ENCODE data around the gene ADAM30.

The ADAM30 gene

GRCh38 chr1:119906927-119907652, 10.8 kb upstream of the ADAM30 start:
- no peak for DNase-seq

DNA sequence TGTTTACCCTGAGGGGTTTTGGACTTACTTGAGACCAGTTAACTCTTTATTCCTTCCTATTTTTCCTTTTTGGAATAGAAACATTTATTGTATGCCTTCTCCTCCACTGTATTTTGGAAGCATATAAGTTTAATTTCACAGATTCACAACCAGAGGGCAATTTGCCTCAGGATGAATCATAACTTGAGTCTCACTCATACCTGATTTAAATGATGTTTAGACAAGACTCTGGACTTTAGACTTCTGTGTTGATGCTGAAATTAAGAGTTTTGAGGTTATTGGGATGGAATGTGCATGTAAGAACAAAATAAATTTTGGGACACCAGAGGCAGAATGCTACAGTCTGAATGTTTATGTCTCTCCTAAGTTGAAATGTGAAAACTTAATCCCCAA, 7.1 kb upstream of the ADAM30 start:
- no peak for DNase-seq

DNA sequence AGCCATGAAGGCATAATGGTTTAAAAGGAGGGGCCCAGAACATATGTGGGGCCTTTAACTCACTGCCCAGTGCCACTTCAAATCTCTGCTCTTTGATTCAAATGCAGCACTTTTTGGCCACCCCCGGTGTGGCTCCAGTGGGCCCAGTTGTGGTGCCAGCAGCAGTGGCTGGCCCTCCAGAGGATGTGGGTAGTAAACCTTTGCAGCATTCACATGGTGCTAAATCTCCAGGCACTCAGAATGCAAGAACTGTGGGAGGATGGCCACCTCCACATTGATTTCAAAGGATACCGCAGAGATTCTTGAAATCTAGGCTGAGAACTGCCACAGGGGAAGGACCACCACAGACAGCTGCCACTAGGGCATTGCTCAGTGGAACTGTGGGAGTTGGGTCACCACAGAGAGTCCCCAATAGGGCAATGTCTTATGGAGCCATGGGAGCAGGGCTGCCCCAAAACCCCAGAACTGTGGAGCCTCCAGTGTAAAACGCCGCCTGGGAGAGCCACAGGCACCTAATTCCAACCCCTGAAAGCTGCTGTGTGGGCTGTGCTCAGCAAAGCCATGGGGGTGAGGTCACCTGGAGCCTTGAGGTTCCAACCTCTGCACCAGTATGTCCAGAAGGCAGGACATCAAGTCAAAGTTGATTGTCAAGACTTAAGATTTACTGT, 6.6 kb upstream of the ADAM30 start:
- no peak for DNase-seq

GRCh38 chr1:119898981-119899720, 2.8 kb upstream of the ADAM30 start:
- DNase-seq, result no peak

GRCh38 chr1:119898530-119898929, 2.2 kb upstream of the ADAM30 start:
- DNase-seq, result no peak

GRCh38 chr1:119895102-119895501, 1.2 kb downstream of the ADAM30 start:
- DNase-seq, result no peak

- DNase-seq, result no peak
Observed at GRCh38 chr1:119893827-119894700, 2.3 kb downstream of the ADAM30 start.

GRCh38 chr1:119893238-119893791, 3.0 kb downstream of the ADAM30 start:
- no peak for DNase-seq

DNA sequence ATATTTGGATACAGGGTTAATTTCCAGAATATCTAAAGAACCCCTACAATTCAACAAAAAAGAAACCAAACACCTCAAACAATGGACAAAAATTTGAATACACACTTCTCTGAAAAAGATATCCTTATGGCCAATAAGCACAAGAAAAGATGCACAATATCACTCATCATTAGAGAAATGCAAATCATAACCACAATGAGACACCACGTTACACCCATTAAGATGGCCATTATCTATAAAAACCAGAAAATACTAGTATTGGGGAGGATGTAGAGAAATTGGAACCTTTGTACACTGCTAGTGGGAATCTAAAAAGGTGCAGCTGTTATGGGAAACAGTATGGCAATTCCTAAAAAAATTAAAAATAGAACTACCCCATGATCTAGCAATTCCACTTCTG, 4.9 kb downstream of the ADAM30 start:
- no peak for DNase-seq

- no peak for DNase-seq
Observed at GRCh38 chr1:119888476-119888875, 7.8 kb downstream of the ADAM30 start.

DNA sequence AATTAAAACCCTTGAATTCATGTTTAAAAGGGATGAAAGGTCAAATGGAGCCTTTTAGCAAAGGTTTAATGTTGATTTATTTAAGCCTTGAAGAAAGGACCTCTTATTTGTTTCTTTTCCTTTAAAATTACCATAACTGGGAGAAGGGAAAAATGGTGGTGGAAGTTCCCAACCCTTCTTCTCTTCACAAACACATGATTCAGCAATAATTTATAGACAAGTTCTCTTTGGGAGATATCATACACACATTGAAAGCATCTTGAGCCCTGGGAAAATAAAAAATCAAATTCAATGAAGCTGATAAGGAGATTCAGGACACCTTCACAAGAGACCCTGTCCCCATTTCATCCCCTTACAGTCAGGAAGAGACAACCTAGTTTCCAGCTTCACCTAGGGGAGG, 8.9 kb downstream of the ADAM30 start:
- no peak for DNase-seq

- peak; percentile 49 for DNase-seq
Observed at GRCh38 chr1:119885903-119886783, 10.2 kb downstream of the ADAM30 start.

DNA sequence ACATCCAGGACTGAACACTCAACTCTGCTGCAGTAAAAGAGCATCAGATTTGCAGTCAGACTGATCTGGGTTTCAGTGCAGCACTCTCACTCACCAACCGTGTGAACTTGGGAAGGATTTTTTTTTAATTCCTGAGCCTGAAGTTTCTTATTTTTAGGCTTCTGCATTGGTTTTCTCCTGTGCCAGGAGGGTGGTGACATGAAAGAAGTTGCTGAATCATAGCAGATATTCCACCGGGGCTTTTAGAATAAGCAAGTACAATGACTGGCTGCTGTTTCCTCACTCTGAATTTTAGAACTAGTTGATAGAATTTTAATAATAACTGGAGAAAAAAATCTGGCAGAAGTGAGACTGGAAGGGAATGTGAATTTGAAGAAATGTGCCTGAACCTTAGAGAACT, 11.6 kb downstream of the ADAM30 start:
- no peak for DNase-seq

DNA sequence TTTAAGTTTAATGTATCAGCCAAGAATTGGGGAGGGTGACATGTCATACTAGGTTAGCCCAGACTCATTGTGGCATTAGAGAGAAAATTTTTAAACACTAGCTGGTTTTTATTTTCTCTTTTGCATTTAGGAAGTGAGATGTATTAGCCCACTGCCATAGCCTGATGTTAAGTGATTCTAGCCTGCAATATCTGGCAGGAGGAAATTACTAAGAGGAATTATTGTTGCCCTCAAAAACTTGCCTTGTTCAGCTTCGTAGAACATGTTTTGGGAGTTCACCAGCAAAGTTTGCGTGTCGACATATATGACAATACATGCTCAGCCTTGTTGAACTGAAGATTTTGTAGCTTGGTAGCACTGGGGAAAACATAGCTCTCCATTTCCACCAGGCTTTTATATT, 12.5 kb downstream of the ADAM30 start:
- DNase-seq, result no peak

DNA sequence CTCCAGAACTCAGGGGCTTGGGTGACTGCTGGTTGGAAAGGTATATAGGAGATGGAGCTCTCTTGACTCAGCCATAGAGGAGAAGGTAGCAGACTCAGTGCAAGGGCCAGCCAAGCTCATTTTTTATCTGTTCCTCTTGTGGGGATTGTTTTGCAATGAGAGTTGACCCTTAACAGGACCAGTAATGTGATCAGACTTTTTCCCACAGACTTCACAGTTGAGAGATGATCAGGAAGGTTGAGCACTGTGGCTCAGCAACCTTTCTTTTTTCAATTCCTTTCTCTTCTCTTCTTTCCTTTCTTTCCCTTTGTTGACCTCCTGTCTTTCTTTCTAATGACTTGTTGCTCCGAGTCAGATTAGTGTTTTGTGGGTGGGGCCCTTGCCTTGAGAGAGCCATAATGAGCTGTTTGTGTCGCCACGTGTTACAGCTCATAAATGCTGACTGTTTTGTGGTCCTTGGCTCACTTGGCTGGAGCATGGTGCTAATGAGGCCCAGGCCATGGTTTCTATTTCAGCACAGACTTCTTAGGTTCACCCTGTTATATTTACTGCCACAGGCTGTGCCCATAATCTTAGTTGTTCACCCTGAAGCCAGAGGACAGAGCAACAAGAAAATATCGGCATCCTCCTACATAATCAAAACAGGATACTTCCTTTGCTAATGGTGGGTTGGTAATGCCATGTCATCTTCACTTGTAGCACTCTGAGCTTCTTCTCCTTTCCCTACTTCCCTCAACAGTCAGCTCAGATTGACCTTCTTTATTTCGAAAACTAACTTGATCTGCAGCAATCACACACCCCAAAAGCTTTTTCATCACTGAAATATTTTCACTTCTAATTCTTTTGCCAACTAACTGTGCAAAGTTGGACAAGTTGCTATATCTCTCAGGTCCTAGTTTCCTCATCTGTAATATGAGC, 13.9 kb downstream of the ADAM30 start:
- no peak for DNase-seq

DNA sequence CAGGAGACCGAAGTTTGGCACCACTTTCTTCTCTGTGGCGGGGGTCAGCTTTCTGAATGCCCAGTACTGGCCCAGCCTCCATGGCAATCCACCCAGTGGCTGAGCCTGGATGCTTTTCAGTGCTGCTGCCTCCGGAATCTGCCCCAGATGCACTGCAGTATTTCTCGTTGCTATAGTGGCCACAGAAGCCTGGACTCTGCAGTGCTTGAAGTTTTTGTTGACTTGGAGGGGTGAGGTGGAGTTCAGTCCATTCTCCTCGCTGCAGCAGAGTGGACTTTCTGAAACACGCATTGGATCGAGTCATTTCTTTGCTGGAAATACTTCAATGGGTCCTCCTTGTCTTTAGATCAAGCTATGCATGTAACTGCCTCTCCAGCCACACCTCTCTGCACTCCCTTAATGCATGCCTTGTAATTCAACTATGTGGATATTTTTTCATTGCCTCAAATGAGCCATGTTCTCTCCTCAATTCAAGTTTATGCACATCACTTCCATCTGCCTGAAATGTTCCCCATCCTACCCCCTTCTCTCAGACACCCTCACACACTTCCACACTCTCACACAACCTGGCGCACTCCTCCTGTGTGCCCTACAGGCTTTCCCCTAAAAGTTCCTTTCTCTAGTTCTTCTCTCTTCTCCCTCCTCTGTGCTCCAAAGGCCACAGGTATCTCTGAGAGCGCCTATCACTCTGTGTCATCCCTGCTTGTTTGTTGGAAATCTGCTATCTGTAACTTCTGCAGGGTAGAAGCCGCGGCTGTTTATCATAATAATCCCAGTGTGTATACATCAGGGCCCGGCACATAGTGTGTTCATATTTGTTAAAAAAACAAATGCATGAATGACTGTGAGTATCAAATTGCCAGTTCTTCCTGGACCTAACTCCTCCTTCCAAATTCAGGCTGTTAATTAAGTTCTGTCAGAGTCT, 16.5 kb downstream of the ADAM30 start:
- no peak for DNase-seq

- no peak for DNase-seq
Observed at GRCh38 chr1:119878171-119878570, 18.1 kb downstream of the ADAM30 start.

- no peak for DNase-seq
Observed at GRCh38 chr1:119874186-119874585, 22.1 kb downstream of the ADAM30 start.

Data from CD4-positive, alpha-beta T cell treated with Interleukin-21 for 1 hour (primary cell).